CD4-positive, alpha-beta T cell treated with Interleukin-6 for 4 hours (primary cell): ENCODE results near the gene CYTH2.

Experiments used
- DNase-seq: peaks from one replicate; pipeline ENCODE4 v3.0.0-alpha.2; 2020; ENCODE audit warnings: mixed read lengths

CYTH2 gene

GRCh38 chr19:48454150-48454730 lies 14.9 kb upstream of the CYTH2 start:
- DNase-seq, result no peak

- DNase-seq, result no peak
Observed at GRCh38 chr19:48455171-48455907, 13.8 kb upstream of the CYTH2 start, which contains the start of gene KCNJ14. TSS of gene KCNJ14 (plus strand) at chr19:48455574. CDS start at chr19:48461725, 6,151 bp downstream.

GRCh38 chr19:48455908-48456562 lies 13.1 kb upstream of the CYTH2 start:
- no peak for DNase-seq

- no peak for DNase-seq
Observed at GRCh38 chr19:48456864-48457263, 12.3 kb upstream of the CYTH2 start.

- no peak for DNase-seq
Observed at GRCh38 chr19:48458016-48458415, 11.2 kb upstream of the CYTH2 start.

- no peak for DNase-seq
Observed at GRCh38 chr19:48461651-48461981, 7.6 kb upstream of the CYTH2 start.

GRCh38 chr19:48461982-48462655 lies 7.0 kb upstream of the CYTH2 start:
- no peak for DNase-seq

GRCh38 chr19:48465215-48465614 lies 4.0 kb upstream of the CYTH2 start:
- DNase-seq, result no peak

- no peak for DNase-seq
Observed at GRCh38 chr19:48466561-48467325, 2.4 kb upstream of the CYTH2 start.

GRCh38 chr19:48468772-48469288 lies 339 bp upstream of the CYTH2 start:
- DNase-seq, result peak; percentile 100

- DNase-seq, result no peak
Observed at GRCh38 chr19:48469934-48470680, 938 bp downstream of the CYTH2 start.

- no peak for DNase-seq
Observed at GRCh38 chr19:48470856-48471255, 1.7 kb downstream of the CYTH2 start.

GRCh38 chr19:48471836-48472235 lies 2.7 kb downstream of the CYTH2 start:
- DNase-seq, result no peak

- no peak for DNase-seq
Observed at GRCh38 chr19:48473161-48473966, 4.2 kb downstream of the CYTH2 start.

- no peak for DNase-seq
Observed at GRCh38 chr19:48474084-48474592, 5.0 kb downstream of the CYTH2 start.

- DNase-seq, result no peak
Observed at GRCh38 chr19:48475369-48476068, 6.3 kb downstream of the CYTH2 start.

GRCh38 chr19:48476176-48476575 lies 7.0 kb downstream of the CYTH2 start:
- DNase-seq, result no peak

GRCh38 chr19:48477067-48477685 lies 8.0 kb downstream of the CYTH2 start:
- DNase-seq, result no peak

GRCh38 chr19:48477698-48478338 lies 8.6 kb downstream of the CYTH2 start:
- no peak for DNase-seq
